OCI-LY7 (cell line): ENCODE data around the gene PPRC1. TPM values are rescaled to one million over a fixed set of nuclear protein-coding genes. Genes with fewer than 3 reads are reported as not detected.
"Not testable (repeated sequence)": the region's sequence is repeated elsewhere in the genome, so short reads cannot be mapped to it uniquely, and the experiment has no call there.

ENCODE experiments used
- BruUV-seq: library from RNA; stranded (reverse); fragments of 400-500 nt; replicated peaks from 2 replicates; lab custom pipeline; 2021; lab: Mats Ljungman, UMichigan
- CTCF ChIA-PET: fragments of 300-600 bp; sonication (Branson Sonifier 250); formaldehyde crosslinking; loops from one replicate; lab custom pipeline; 2022; ENCODE audit warnings: antibody characterized with exemption; ENCODE audit not compliant: unreplicated experiment; lab: Charles Lee
- POLR2A ChIA-PET: fragments of 300-600 bp; sonication (Branson Sonifier 250); formaldehyde crosslinking; loops from one replicate; lab custom pipeline; 2022; ENCODE audit warnings: antibody characterized with exemption; lab: Charles Lee
- DNase-seq: peaks from one replicate; pipeline ENCODE4 v3.0.0-alpha.2; 2015; ENCODE audit warnings: low spot score
- H2AFZ ChIP-seq: fragments of 200-600 bp; sonication (generic), shearing (Covaris generic); 2 replicates; pipeline ENCODE4 v1.6.1; 2014; ENCODE audit warnings: mild to moderate bottlenecking, antibody characterized with exemption, low read length, moderate library complexity
- H3K27ac ChIP-seq: fragments of 200-600 bp; sonication (generic); 2 replicates; pipeline ENCODE4 v1.5.1; 2014; ENCODE audit warnings: mixed run types, low read depth, mild to moderate bottlenecking, moderate library complexity, low read length, inconsistent platforms; ENCODE audit not compliant: poor library complexity, severe bottlenecking
- H3K36me3 ChIP-seq: fragments of 200-600 bp; sonication (generic); 2 replicates; pipeline ENCODE4 v1.6.1; 2014; ENCODE audit warnings: mild to moderate bottlenecking, antibody characterized with exemption, low read length, moderate library complexity, mixed read lengths; ENCODE audit not compliant: insufficient read depth
- H3K4me1 ChIP-seq: fragments of 200-600 bp; sonication (generic); 2 replicates; pipeline ENCODE4 v1.5.1; 2014; ENCODE audit warnings: mild to moderate bottlenecking, low read length; ENCODE audit not compliant: insufficient read depth, poor library complexity, severe bottlenecking
- H3K4me2 ChIP-seq: fragments of 200-600 bp; sonication (generic); 2 replicates; pipeline ENCODE4 v1.6.1; 2014; ENCODE audit warnings: mild to moderate bottlenecking, low read length
- H3K4me3 ChIP-seq: fragments of 200-600 bp; sonication (generic); 2 replicates; pipeline ENCODE4 v1.5.1; 2014; ENCODE audit warnings: mild to moderate bottlenecking, low read depth, low read length; ENCODE audit not compliant: poor library complexity, severe bottlenecking
- H3K79me2 ChIP-seq: fragments of 200-600 bp; sonication (generic); 2 replicates; pipeline ENCODE4 v1.6.1; 2016; ENCODE audit warnings: low read depth, mild to moderate bottlenecking, low read length, moderate library complexity, mixed read lengths; ENCODE audit not compliant: insufficient read depth
- H3K9me2 ChIP-seq: fragments of 200-600 bp; sonication (generic); 2 replicates; pipeline ENCODE4 v1.6.1; 2016; ENCODE audit warnings: mild to moderate bottlenecking, low read length, mixed read lengths; ENCODE audit not compliant: insufficient read depth
- H3K9me3 ChIP-seq: fragments of 200-600 bp; sonication (generic); 2 replicates; pipeline ENCODE4 v1.6.1; 2014; ENCODE audit warnings: mild to moderate bottlenecking, mixed run types, low read length, mixed read lengths
- H4K20me1 ChIP-seq: fragments of 200-600 bp; sonication (generic); 2 replicates; pipeline ENCODE4 v1.6.1; 2014; ENCODE audit warnings: mild to moderate bottlenecking, antibody characterized with exemption, low read length, moderate library complexity, mixed read lengths; ENCODE audit not compliant: insufficient read depth
- EZH2phosphoT487 ChIP-seq: fragments of 200-600 bp; sonication (generic); IDR thresholded peaks from 2 replicates; pipeline ENCODE4 v1.6.1; 2018; ENCODE audit warnings: low read depth, borderline replicate concordance, mild to moderate bottlenecking, mixed run types, antibody characterized with exemption, low read length, moderate library complexity, mixed read lengths
- intact Hi-C: fragments of 100-400 bp; cut with micrococcal nuclease; formaldehyde crosslinking; loops from one replicate; pipeline ENCODE4 v1.10.0; 2022; ENCODE audit not compliant: unreplicated experiment
- total RNA-seq, 2 experiments: library from RNA; depleted of rRNA in 1 of 2; stranded (reverse); fragments of >200 nt in 1 of 2; shearing (Covaris generic) in 1 of 2; gene quantifications; 2 replicates each; pipeline ENCODE4 v1.2.3, GENCODE V29; 2014 to 2022
- TF ChIP-seq, protein P1 (sequence below): fragments of 200-600 bp; sonication (generic); conservative IDR thresholded peaks from 2 replicates; pipeline ENCODE4 v1.5.1; 2014; ENCODE audit warnings: mild to moderate bottlenecking, antibody characterized with exemption, low read length, moderate library complexity, mixed read lengths

PPRC1 gene
- total RNA-seq, 2 experiments from 2014 or later: 47.1 to 77.2 TPM

DNA sequence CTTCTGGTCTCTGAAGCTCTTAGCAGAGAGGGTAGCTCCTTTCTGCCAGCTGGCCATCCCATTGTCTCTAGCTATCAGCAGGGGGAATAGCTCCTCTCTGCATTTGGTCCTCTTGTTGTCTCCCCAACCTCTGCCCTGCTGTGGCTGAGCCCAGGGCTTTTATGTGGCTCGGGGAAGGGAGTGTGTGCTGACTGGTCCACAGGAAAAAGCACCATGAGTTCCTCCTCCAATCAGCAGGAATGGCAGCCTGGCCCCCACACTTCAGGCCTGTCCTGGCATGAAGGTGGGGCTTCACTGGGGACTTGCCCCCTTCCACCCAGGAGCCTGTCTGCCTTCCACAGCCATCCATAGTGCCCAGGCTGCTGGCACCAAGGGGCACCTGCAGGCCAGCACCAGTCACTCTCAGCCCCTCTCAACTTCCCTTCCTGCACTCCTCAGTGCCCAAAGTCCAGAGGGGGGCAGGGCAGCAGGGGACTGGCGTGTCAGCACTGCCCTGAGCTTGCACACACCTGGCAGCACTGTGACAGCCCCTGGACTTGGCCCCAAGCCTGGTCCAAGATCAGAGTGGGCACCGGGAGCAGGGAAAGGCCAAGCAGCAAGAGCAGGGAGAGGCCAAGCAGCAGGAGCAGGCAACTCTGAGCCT lies 55.6 kb downstream of the PPRC1 start:
- POLR2A ChIA-PET: no interaction called here

DNA sequence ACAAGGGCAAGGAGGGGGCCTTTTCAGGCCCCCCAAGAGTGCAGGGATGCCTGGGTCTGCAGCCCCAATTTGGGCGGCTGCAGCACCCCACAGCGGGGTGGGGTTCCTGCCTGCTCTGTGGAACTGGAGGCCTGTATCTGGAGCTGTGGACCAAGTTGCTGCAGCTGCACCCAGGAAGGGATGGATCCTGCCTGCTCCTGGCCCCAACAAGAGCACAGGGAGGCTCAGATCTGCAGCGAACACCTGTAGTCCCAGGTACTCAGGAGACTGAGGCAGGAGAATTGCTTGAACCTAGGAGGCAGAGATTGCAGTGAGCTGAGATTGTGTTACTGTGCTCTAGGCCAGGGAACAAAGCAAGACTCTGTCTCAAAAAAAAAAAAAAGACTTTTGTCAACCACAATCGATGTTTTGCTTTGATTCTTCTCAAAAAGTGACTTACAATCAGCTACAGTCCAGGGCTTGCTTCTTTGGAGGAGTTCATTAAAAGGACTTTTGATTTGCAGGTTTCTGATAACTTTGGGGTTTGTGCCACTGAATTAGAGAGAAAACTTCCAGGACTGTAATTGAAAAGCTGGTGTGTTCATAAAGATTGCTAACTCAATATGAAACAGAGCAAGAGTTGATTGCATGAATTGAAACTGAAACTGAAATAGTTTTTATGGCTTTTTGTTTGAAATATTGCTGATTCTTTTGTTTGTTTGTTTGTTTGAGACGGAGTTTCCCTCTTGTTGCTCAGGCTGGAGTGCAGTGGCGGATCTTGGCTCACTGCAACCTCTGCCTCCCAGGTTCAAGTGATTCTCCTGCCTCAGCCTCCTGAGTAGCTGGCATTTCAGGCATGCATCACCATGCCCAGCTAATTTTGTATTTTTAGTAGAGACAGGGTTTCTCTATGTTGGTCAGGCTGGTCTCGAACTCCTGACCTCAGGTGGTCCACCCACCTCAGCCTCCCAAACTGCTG lies 56.4 kb downstream of the PPRC1 start:
- H4K20me1 ChIP-seq, DNase-seq, CTCF ChIA-PET, H3K36me3 ChIP-seq, H3K27ac ChIP-seq, H3K4me3 ChIP-seq, intact Hi-C loops, H3K79me2 ChIP-seq, BruUV-seq, POLR2A ChIA-PET, H3K4me1 ChIP-seq, H3K4me2 ChIP-seq, H2AFZ ChIP-seq, H3K9me2 ChIP-seq: not testable (repeated sequence)
- 0 out of 2 replicates have a peak, but pooled peaks cover 12% of the 10 kb centered on the region for H3K9me3 ChIP-seq

More for the DNA sequence above, 55.6 kb downstream of the PPRC1 start:
- Histone ChIP-seq H3K4me3 (no peak overlapping the region), H3K36me3 (no peaks in the 10 kb centered on the region), H4K20me1 (no peaks in the 10 kb centered on the region), H3K4me1 (no peaks in the 10 kb centered on the region), H3K9me2 (no peaks in the 10 kb centered on the region), H2AFZ (no peak overlapping the region), H3K79me2 (no peaks in the 10 kb centered on the region), H3K9me3 (0 out of 2 replicates have a peak, but pooled peaks cover 12% of the 10 kb centered on the region), H3K27ac (no peak overlapping the region), H3K4me2 (no peak overlapping the region)
- TF ChIP-seq, protein P1, sequence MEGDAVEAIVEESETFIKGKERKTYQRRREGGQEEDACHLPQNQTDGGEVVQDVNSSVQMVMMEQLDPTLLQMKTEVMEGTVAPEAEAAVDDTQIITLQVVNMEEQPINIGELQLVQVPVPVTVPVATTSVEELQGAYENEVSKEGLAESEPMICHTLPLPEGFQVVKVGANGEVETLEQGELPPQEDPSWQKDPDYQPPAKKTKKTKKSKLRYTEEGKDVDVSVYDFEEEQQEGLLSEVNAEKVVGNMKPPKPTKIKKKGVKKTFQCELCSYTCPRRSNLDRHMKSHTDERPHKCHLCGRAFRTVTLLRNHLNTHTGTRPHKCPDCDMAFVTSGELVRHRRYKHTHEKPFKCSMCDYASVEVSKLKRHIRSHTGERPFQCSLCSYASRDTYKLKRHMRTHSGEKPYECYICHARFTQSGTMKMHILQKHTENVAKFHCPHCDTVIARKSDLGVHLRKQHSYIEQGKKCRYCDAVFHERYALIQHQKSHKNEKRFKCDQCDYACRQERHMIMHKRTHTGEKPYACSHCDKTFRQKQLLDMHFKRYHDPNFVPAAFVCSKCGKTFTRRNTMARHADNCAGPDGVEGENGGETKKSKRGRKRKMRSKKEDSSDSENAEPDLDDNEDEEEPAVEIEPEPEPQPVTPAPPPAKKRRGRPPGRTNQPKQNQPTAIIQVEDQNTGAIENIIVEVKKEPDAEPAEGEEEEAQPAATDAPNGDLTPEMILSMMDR: no peak
- no peak for TF ChIP-seq EZH2phosphoT487
- intact Hi-C loops: no loop called here
- BruUV-seq: no TSS peak
- DNase-seq: no peak
- CTCF ChIA-PET: no interaction called here

DNA sequence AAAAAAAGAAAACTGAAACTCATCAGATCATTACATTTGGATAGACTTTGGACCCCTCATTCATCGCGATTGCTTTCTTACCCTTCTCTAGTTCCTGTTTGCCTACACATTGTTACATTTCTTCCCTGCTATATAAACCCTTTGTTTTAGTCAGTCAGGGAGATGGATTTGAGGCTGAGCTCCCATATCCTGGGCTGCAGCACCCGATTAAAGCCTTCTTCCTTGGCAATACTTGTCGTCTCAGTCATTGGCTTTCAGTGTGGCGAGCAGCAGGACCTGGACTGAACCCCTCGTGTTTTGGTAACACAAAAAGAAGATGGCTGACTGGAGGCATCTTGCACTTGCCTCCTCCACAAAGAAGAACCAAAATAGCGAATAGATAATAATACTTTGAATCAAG lies 59.1 kb downstream of the PPRC1 start:
- CTCF ChIA-PET: no interaction called here

More for the DNA sequence above, 59.1 kb downstream of the PPRC1 start:
- Histone ChIP-seq H3K9me2 (no peaks in the 10 kb centered on the region), H3K79me2 (no peaks in the 10 kb centered on the region), H3K4me3 (no peak overlapping the region), H3K27ac (no peak overlapping the region), H3K4me2 (no peak overlapping the region), H3K9me3 (0 out of 2 replicates have a peak, but pooled peaks cover 5% of the 10 kb centered on the region), H3K4me1 (no peaks in the 10 kb centered on the region), H2AFZ (no peak overlapping the region), H3K36me3 (no peaks in the 10 kb centered on the region), H4K20me1 (no peaks in the 10 kb centered on the region)
- TF ChIP-seq, protein P1: no peak
- no peak for TF ChIP-seq EZH2phosphoT487
- BruUV-seq: no TSS peak
- intact Hi-C loops: no loop called here
- POLR2A ChIA-PET: no interaction called here
- no peak for DNase-seq
